Stimulated activated CD8-positive, alpha-beta memory T cell treated with anti-CD3 and anti-CD28 coated beads, Interleukin-15, amount 100 ng/mL, for 24 hours (primary cell): Measurements from ENCODE around the gene ECI1.
"Not testable (repeated sequence)": the region's sequence is repeated elsewhere in the genome, so short reads cannot be mapped to it uniquely, and the experiment has no call there.

Experiments used
- DNase-seq: peaks from one replicate; pipeline ENCODE4 v3.0.0-alpha.2; 2020; ENCODE audit warnings: low read depth

ECI1 gene

DNA sequence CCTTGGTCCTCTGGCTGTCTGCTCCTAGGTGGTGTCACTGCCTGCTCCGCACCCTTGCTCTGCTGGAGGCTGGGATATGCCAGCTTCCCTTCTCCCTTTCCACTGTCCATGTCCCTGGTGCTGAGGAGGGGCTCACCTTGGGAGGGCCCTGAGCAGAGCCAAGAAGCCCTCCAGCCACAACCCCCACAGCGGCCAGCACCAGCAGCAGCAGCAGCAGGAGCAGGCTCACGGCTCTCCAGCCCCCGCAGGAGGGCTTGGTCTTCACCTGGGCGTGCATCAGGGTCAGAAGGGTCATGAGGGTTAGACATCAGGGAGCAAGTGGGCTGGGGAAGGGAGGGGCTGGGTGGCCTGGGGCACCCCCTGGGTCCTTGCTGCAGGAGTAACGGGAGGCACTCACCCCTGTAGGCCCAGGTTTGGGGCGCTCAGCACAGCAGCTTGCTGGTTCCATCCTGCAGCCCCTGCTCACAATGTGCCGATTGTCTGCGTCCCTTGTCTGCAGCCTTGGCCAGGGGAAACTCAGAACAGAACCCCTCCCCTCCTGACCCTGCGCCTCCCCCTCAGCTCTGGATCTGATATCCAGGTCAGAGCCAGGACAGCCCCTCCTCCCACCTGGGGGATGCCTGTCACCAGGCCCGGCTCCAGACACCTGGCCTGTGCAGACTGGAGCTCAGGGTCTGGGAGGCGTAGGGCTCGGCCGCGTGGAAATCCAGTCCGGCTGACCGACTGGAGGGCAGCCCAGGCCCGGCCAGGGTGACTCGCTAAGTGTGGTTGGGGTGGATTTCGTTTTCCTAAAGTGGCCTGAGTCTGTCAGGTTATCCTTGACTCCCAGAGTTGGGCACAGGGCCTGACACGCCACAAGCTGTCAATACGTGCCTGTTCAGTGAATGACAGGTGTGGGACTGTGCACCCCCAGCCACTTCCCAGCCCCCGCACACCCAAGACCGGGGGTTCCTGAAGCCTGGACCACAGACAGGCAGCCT, 40.7 kb downstream of the ECI1 start, which contains the start of gene BRICD5:
TSS of gene BRICD5 (minus strand) at position 478 of the 980 bp plus-strand sequence. CDS start at position 448, 30 bp downstream.
- no peak for DNase-seq

- DNase-seq: no peak
Observed at GRCh38 chr16:2210009-2210332, 41.4 kb downstream of the ECI1 start.

DNA sequence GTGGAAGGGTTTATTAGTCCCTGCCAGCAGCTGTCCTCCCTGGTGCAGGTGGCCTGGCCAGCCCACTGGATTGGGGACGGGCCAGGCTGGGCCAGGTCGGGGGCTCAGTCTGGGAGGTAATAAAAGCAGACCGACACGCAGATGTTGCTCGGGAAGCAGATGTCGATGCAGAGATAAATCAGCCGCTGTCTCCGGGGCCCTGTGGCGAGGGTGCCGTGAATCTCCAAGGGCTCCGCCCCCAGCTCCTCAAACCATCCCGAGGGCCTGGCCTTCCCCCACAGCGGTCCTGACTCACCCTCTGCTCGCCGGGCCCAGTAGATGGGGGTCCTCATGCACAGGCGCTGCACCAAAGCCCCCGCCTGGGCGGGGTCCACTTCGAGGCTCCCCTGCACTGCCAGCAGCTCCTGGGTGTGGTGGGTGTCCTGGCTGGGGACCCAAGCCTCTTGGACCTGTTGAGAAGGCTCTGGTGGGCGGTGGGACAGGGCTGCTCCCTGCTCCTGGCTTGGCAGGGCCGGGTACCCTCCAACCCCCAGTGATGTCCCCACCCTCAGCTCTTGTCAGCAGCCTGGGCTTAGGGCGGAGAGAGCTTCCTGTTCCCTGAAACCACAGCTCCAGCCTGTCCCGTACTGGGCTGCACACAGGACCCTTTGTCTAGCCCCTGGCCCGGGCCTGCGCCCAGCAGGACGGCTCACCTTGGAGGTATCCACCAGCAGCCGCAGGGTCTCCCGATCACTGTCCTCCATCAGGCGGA, 42.0 kb downstream of the ECI1 start:
- no peak for DNase-seq

- DNase-seq: no peak
Observed at GRCh38 chr16:2208772-2209171, 42.6 kb downstream of the ECI1 start.

GRCh38 chr16:2208308-2208707, 43.1 kb downstream of the ECI1 start:
- DNase-seq: no peak

GRCh38 chr16:2207872-2208271, 43.5 kb downstream of the ECI1 start:
- no peak for DNase-seq

DNA sequence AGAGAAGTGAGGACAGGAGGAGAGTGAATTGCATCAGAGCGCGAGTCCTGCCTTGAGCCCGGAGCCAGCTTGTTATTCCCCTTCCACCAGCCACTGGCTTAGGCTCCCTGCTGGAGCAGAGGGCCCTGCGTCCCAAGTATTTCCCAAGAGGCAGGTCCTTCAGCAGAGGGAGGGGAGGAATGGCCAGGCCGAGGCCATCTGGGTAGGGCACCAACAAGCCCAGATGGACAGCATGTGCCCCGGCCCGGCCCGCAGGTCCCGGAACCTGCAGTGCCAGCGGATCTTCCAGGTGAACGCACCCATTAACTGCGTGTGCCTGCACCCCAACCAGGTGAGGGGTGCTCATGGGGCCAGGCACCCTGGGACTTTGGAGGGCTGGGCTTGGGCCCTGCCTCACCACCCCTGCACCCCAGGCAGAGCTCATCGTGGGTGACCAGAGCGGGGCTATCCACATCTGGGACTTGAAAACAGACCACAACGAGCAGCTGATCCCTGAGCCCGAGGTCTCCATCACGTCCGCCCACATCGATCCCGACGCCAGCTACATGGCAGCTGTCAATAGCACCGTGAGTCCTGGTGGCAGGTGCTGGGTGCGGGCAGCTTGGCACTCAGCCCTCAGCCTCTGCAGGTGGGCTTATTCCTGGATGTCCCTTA, 44.5 kb downstream of the ECI1 start:
- DNase-seq: no peak

DNA sequence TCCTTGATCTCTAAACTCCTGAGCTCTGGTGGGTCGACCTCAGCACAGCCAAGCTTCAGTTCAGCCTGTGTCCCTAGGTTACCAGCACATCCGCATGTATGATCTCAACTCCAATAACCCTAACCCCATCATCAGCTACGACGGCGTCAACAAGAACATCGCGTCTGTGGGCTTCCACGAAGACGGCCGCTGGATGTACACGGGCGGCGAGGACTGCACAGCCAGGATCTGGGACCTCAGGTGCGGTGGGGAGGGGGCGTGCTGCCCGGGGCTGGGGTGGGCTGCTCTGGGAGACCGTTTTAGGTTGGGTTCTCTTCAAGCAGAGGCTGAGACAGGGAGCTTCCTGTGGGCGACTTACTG, 45.0 kb downstream of the ECI1 start:
- no peak for DNase-seq

- DNase-seq: no peak
Observed at GRCh38 chr16:2205967-2206313, 45.4 kb downstream of the ECI1 start.

GRCh38 chr16:2205104-2205966, 46.1 kb downstream of the ECI1 start, which contains the start of gene MLST8:
TSS of gene MLST8 (plus strand) at chr16:2205454. CDS start at chr16:2206086, 632 bp downstream.
- DNase-seq: peak; percentile 87

DNA sequence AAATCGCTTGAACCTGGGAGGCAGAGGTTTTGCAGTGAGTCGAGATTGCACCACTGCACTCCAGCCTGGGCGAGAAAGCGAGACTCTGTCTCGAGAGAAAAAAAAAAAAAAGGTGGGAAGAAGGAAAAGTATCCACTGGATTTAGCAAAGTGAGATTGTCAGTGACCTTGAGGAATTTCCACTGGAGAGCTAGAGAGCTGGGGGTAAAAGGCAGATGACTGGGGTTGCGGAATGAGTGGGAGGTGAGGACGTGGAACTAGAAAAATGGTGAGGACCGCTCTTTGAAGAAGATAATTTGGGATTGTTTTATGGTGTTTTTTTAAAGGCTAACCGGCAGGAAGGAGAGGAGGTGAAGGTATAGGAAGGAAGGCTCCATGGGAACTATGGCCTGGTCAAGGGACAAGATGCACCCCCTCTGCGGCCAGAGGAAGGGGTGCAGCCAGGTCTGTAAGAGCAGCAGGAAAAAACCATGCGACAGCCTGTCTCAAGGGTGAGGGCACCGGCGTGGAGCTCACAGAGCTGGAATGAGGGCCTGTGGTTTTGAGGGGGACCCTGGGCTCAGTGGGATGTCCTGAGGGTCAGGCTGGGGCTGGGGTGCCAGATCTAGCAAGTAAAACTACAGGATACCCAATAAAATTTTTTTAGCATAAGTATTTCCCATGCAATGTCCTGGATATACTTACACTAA, 46.8 kb downstream of the ECI1 start:
- no peak for DNase-seq

DNA sequence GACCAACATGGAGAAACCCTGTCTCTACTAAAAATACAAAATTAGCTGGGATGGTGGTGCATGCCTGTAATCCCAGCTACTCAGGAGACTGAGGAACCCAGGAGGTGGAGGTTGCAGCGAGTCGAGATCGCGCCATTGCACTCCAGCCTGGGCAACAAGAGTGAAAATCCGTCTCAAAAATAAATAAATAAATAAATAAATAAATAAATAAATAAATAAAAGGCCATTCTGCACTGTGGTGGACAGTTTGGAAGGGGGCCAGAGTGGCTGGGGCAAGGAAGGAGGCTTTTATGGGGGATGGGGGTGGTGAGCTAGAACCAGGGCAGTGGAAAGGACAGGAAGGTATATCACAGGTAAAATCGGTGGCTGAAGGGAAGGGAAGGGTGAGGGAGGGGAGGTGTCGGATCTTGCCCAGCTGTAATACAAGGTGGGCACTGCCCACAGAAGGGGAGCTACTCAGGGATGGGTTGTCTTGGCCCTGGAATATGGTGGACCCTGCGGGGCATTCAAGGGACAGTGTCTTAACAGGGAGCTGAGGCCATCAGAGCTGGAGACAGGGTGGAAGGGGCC, 48.2 kb downstream of the ECI1 start:
- not testable (repeated sequence) for DNase-seq

- DNase-seq: no peak
Observed at GRCh38 chr16:2200313-2200712, 51.1 kb downstream of the ECI1 start.

DNA sequence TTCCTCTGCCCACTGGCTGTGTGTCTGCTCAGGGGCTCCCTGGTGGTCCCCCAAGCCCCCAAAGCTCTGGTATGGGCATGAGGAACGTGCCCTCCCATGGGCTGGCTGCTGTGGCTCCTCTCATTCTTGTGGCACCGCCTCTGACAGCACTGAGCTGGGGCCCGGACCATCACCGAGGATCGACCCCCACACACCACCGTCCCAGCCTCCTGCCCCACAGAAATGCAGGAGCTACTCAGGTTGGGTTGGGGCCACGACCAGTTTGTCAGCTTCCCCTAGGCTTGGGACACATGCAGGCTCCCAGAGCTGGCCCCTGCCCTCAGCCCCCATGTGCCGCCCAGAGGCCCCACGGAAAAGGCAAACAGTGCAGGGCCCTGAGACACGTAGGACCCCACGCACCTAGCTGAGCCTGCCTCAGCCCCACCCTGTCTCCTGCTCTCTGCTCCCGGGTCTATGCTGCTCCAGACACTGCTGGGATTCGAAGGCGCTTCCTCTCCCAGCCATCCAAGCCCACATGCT, 51.7 kb downstream of the ECI1 start:
- DNase-seq: no peak

- DNase-seq: no peak
Observed at GRCh38 chr16:2199095-2199494, 52.3 kb downstream of the ECI1 start.

DNA sequence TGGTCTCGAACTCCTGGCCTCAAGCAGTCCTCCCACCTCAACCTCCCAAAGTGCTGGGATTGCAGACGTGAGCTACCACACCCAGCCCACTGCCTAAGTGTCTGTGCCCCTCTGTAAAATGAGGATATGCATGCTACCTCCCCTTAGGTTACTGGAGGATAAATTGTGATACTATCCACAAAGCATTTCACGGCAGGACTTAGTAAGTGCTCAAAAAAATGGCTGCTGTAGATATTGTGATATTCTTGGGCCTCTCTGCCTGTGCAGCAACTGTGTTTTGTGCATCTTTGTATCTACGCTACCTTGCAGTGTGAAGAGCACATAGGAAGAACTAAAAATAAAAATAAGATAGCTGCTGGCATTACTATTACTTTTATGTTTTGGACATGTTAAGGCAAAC, 53.1 kb downstream of the ECI1 start:
- no peak for DNase-seq

- no peak for DNase-seq
Observed at GRCh38 chr16:2197765-2198164, 53.6 kb downstream of the ECI1 start.

DNA sequence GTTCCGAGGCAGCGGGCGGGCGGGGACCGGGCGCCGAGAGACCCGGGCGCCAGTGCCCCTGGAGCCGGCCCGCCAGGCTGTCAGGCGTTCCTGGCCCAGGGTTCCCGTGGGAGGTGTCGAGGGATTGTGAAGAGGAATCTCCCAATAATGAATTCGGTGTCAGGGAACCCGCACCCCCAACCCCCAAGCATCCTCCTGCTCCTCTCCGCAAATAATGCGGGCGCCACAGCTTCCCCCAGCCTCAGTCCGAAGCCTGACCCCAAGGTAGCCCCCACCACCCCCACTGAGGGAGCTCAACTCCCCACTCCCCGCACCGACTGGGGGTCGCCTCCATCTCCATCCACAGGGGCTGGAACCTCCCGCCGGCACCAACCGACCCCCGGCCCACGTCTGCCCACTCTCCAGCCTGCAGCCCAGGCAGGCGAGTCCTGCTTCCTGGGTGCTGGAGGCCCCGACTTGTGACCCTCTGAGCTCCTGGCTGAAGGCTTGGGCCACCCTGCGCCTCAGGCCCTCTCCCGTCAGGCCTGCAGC, 54.3 kb downstream of the ECI1 start:
- DNase-seq: no peak

GRCh38 chr16:2196162-2196980, 55.0 kb downstream of the ECI1 start, which contains the start of gene CASKIN1:
TSS of gene CASKIN1 (minus strand) at chr16:2196605. CDS start at chr16:2196432, 173 bp downstream.
- no peak for DNase-seq
